Nephron progenitor cell (in vitro differentiated cells): ENCODE results near the gene PRMT5.

Experiments used
- DNase-seq: peaks from one replicate; pipeline ENCODE4 v3.0.0; 2021
- H3K27ac Mint-ChIP-seq: 2 replicates; pipeline ENCODE4 v1.8.0; 2021; ENCODE audit warnings: mild to moderate bottlenecking, moderate library complexity, mixed read lengths
- H3K27me3 Mint-ChIP-seq: 2 replicates; pipeline ENCODE4 v1.8.0; 2021; ENCODE audit warnings: mild to moderate bottlenecking, low read depth, mixed read lengths; ENCODE audit not compliant: poor library complexity
- H3K36me3 Mint-ChIP-seq: 2 replicates; pipeline ENCODE4 v1.8.0; 2021; ENCODE audit warnings: low read depth, mixed read lengths
- H3K4me1 Mint-ChIP-seq: 2 replicates; pipeline ENCODE4 v1.8.0; 2021; ENCODE audit warnings: mixed read lengths
- H3K4me3 Mint-ChIP-seq: 2 replicates; pipeline ENCODE4 v1.8.0; 2021; ENCODE audit warnings: mild to moderate bottlenecking, moderate library complexity, mixed read lengths
- H3K9me3 Mint-ChIP-seq: 2 replicates; pipeline ENCODE4 v1.8.0; 2021; ENCODE audit warnings: mild to moderate bottlenecking, moderate library complexity, mixed read lengths
- CTCF ChIP-seq: fragments of 200-600 bp; sonication (generic); IDR thresholded peaks from 2 replicates; pipeline ENCODE4 v1.5.0; 2021; ENCODE audit warnings: antibody characterized with exemption

The PRMT5 gene

GRCh38 chr14:22872033-22872832, 56.9 kb downstream of the PRMT5 start:
- no peaks in the 10 kb centered on the region for H3K9me3 Mint-ChIP-seq
- H3K27me3 Mint-ChIP-seq = no peaks in the 10 kb centered on the region
- peaks cover 27% of the 10 kb centered on the region for H3K4me1 Mint-ChIP-seq
- H3K4me3 Mint-ChIP-seq = peak overlapping the region; percentile 87
- peak overlapping the region; percentile 53 for H3K27ac Mint-ChIP-seq
- DNase-seq = peak; percentile 87
- H3K36me3 Mint-ChIP-seq = peaks cover 20% of the 10 kb centered on the region
- TF ChIP-seq CTCF = peak; percentile 87

- Mint-ChIP-seq H3K4me1 (peaks cover 27% of the 10 kb centered on the region), H3K36me3 (peaks cover 20% of the 10 kb centered on the region), H3K4me3 (peak within 1 kb of the TSS; percentile 87), H3K27me3 (no peaks in the 10 kb centered on the region), H3K27ac (peak within 1 kb of the TSS; percentile 99), H3K9me3 (no peaks in the 10 kb centered on the region)
- DNase-seq = peak; percentile 95
- no peak for TF ChIP-seq CTCF
Observed at GRCh38 chr14:22871224-22872032, 57.7 kb downstream of the PRMT5 start, which contains the start of gene LRP10. Gene LRP10 (plus strand): TSS chr14:22871740. CDS start chr14:22872304, 564 bp downstream.

GRCh38 chr14:22870811-22871223, 58.4 kb downstream of the PRMT5 start:
- Mint-ChIP-seq H3K9me3 (no peaks in the 10 kb centered on the region), H3K27me3 (no peaks in the 10 kb centered on the region), H3K36me3 (peaks cover 16% of the 10 kb centered on the region), H3K4me3 (peak overlapping the region; percentile 87), H3K4me1 (peaks cover 27% of the 10 kb centered on the region), H3K27ac (peak overlapping the region; percentile 99)
- DNase-seq = no peak
- no peak for TF ChIP-seq CTCF
